GM12801 (cell line): ENCODE measurements around the gene GCN1.

Experiments used
- CTCF ChIP-seq: IDR thresholded peaks from one replicate; pipeline ENCODE4 v1.5.1; 2011; ENCODE audit warnings: control low read depth; ENCODE audit not compliant: insufficient read length; ENCODE audit errors: extremely low read depth

Gene GCN1

GRCh38 chr12:120230974-120231315 lies 36.4 kb upstream of the GCN1 start:
- TF ChIP-seq CTCF, result no peak

GRCh38 chr12:120230326-120230973 lies 35.9 kb upstream of the GCN1 start:
- TF ChIP-seq CTCF, result no peak

GRCh38 chr12:120229487-120230325 lies 35.2 kb upstream of the GCN1 start:
- TF ChIP-seq CTCF, result no peak

- TF ChIP-seq CTCF, result no peak
Observed at GRCh38 chr12:120229071-120229486, 34.6 kb upstream of the GCN1 start.

- peak; percentile 46 for TF ChIP-seq CTCF
Observed at GRCh38 chr12:120228291-120229070, 34.0 kb upstream of the GCN1 start.

- TF ChIP-seq CTCF, result no peak
Observed at GRCh38 chr12:120228041-120228290, 33.5 kb upstream of the GCN1 start.

- no peak for TF ChIP-seq CTCF
Observed at GRCh38 chr12:120227233-120228040, 32.9 kb upstream of the GCN1 start.
